ENCODE measurements around the gene NWD2.
"Not testable (repeated sequence)": the region's sequence is repeated elsewhere in the genome, so short reads cannot be mapped to it uniquely, and the experiment has no call there.

The NWD2 gene

DNA sequence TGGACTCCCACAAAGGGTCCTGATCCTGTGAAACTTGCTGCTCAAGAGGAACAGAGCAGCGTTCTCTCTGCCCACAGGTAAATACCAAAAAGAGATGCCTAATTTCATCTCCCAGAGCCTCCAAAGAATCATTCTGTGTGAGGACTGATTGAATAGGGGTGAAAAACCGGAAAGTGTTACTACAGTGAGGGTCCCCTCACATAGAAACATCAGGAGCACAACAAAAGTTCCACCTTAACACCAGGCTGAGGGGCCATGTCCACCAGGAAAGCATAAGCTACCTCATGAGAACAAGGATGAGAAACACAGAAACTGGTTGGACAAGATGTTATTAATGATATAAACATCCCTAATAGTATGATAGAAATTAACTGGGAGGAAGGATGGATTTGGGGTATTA lies 140.9 kb downstream of the NWD2 start:
- Histone ChIP-seq H3K36me3 (ENCODE audit: control insufficient read depth, insufficient read depth, low read length) (no peaks in the 10 kb centered on the region), H3K4me1 (ENCODE audit: control insufficient read depth, insufficient read depth, low read length) (no peaks in the 10 kb centered on the region), H3K9me3 (ENCODE audit: control insufficient read depth, low read length) (no peaks in the 10 kb centered on the region), H3K9ac (ENCODE audit: low read length) (no peak overlapping the region), H3K27me3 (ENCODE audit: control insufficient read depth, insufficient read depth, low read length) (no peaks in the 10 kb centered on the region), H3K4me3 (ENCODE audit: low read length) (no peak overlapping the region)

DNA sequence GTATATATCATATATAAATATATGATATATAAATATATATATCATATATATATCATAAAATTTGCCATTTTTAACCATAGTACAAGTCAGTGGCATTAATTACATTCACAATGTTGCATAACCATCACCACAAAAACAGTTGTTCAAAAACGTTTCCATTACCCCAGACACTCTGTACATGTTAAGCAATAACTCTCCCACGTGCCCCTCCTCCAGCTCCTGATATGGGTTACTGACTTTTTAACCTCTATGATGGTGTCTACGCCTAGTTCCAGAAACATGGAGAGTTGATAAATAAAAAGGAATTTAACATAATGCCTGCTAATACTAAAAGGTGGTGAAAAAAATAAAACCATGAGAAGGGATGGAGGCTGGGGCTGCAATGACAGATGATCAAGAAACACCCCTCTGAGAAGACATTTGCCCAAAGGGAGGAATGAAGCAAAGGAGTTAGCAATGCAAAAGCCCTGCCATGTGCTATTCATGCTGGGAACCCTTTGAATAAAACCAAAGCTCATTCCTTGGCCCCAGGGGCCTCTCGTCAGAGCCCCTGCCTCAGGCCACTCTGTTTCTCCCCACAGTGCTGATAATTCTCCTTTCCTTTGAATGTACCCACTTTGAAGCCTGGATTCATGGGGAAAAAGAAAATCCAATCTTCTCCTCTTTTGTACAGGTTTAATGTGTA lies 144.3 kb downstream of the NWD2 start:
- peaks cover 5% of the 10 kb centered on the region for H3K4me1 ChIP-seq (ENCODE audit: control insufficient read depth, insufficient read depth, low read length)

DNA sequence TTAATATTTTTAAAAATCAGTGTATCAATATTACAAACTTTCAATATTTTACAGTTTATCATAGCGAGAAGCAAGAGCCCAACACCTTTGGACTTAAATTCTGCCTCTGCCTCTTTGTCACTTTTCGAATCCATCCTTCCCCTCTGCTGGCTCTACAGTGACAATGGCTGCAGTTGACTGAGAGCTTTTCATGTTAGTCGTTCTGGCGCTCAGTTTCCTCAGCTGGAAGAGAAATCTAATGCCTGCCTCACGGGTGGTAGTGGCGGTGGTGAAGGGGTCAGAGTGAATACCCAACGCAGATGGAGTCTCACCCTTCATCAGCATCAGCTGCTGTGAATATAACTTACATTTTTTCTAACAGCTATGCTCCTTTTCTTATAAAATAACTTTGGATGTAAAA lies 144.8 kb downstream of the NWD2 start:
- Histone ChIP-seq H3K4me1 (ENCODE audit: control insufficient read depth, insufficient read depth, low read length) (peaks cover 5% of the 10 kb centered on the region), H3K9ac (ENCODE audit: low read length) (no peak overlapping the region), H3K36me3 (ENCODE audit: control insufficient read depth, insufficient read depth, low read length) (no peaks in the 10 kb centered on the region), H3K9me3 (ENCODE audit: control insufficient read depth, low read length) (no peaks in the 10 kb centered on the region), H3K27me3 (ENCODE audit: control insufficient read depth, insufficient read depth, low read length) (no peaks in the 10 kb centered on the region), H3K4me3 (ENCODE audit: low read length) (no peak overlapping the region)

More for the DNA sequence above, 144.3 kb downstream of the NWD2 start:
- Histone ChIP-seq H3K4me3 (ENCODE audit: low read length) (no peak overlapping the region), H3K9ac (ENCODE audit: low read length) (no peak overlapping the region), H3K9me3 (ENCODE audit: control insufficient read depth, low read length) (no peaks in the 10 kb centered on the region), H3K27me3 (ENCODE audit: control insufficient read depth, insufficient read depth, low read length) (no peaks in the 10 kb centered on the region), H3K36me3 (ENCODE audit: control insufficient read depth, insufficient read depth, low read length) (no peaks in the 10 kb centered on the region)

DNA sequence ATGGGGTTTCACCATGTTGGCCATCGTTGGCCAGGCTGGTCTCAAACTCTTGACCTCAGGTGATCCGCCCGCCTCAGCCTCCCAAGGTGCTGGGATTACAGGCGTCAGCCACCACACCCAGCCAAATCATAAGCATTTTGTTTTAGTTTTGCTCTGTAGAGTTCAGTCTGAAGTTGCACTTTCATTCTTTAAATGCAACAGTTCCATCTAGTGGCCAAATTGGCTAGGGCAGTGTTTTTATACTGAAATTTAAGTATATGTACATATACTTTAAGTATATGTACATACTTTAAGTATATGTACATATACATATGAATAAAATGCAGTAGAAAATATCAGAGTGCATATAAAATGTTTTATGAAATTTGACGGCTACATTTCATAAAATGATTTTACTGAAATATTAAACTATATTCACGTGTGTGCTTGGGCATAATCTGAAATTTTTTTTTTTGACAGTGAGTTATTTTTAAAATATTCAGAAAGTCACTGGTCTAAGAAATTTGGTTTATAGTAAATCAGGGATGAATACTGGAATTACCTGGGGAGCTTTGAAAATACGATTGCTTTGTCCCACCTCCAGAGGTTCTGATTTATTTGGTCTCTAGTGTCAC lies 145.5 kb downstream of the NWD2 start:
- H3K36me3 ChIP-seq (ENCODE audit: control insufficient read depth, insufficient read depth, low read length): no peaks in the 10 kb centered on the region
- no peaks in the 10 kb centered on the region for H3K9me3 ChIP-seq (ENCODE audit: control insufficient read depth, low read length)
- peaks cover 5% of the 10 kb centered on the region for H3K4me1 ChIP-seq (ENCODE audit: control insufficient read depth, insufficient read depth, low read length)
- H3K9ac ChIP-seq (ENCODE audit: low read length): no peak overlapping the region
- H3K27me3 ChIP-seq (ENCODE audit: control insufficient read depth, insufficient read depth, low read length): no peaks in the 10 kb centered on the region
- no peak overlapping the region for H3K4me3 ChIP-seq (ENCODE audit: low read length)

DNA sequence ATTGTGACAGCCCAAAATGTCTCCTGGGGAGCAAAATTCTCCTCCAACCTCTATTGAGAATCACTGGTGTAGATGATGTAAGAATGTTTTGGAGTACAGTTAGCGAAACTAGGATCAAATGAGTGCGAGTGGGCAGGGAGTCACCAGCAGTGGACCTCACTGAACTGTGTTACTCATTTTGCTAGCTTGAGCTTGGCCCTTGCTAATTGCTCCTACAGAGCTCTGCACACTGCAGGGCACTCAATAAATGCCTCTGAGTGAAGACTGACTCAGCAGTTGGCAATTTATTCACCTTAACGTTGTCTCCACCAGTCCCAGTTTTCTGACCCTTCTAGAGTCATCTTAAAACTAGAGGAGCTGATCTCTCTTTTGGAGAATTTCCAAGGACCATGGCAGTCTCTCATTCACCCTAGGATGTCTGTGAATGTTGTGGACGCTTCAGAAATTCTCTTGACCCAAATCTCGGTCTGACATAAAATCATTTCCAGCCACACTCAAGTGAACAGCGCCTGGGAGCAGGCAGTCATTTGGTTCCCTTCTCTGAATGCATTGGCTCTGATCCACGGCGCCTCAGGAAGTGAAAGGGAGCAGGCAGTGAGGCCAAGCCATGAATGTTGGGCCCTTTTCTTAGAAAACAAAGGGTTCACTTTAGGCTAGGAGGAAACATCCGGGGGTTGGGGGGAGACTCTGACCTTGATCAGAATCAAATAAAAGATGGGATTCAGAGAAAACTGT lies 148.1 kb downstream of the NWD2 start:
- H3K4me1 ChIP-seq (ENCODE audit: control insufficient read depth, insufficient read depth, low read length): peaks cover 5% of the 10 kb centered on the region
- no peak overlapping the region for H3K4me3 ChIP-seq (ENCODE audit: low read length)
- H3K9me3 ChIP-seq (ENCODE audit: control insufficient read depth, low read length): no peaks in the 10 kb centered on the region
- no peak overlapping the region for H3K9ac ChIP-seq (ENCODE audit: low read length)
- no peaks in the 10 kb centered on the region for H3K27me3 ChIP-seq (ENCODE audit: control insufficient read depth, insufficient read depth, low read length)
- H3K36me3 ChIP-seq (ENCODE audit: control insufficient read depth, insufficient read depth, low read length): no peaks in the 10 kb centered on the region

DNA sequence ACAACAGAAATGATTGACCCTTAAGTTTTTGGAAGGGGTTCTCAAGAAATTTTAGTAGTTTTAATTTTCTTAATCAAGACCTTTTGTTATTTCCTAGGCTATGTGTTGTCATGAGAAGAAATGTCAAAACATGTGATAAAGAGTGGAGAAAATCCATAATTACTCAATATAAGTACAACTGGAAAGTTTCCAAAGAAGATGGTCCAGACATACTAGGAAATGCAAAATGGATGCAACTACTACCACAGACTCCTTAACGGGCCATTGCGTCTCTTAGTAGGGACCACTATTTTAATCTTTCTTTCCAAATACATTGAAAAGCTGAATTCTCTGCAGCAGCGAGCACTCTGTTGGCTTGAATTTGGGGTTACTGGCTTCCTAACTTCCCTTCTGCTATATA lies 148.8 kb downstream of the NWD2 start:
- H3K9ac ChIP-seq (ENCODE audit: low read length): no peak overlapping the region
- peaks cover 5% of the 10 kb centered on the region for H3K4me1 ChIP-seq (ENCODE audit: control insufficient read depth, insufficient read depth, low read length)

DNA sequence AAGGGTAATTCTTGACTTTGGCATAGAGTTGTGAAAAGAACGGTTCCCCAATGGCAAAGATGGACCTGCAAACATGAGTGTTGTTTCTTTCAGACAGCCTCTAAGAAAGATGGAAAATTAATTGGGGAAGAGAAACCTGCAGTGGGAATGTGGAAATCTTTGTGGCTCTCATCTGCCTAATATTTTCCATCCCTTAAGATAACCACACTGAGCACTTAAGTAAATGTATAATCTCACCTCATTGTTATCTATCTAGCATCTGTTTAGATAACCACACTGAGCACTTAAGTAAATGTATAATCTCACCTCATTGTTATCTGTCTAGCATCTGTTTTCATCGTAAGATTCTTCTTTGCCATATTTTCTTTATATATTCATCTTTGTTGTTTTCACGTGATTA lies 149.3 kb downstream of the NWD2 start:
- Histone ChIP-seq H3K9ac (ENCODE audit: low read length) (no peak overlapping the region), H3K4me1 (ENCODE audit: control insufficient read depth, insufficient read depth, low read length) (peaks cover 5% of the 10 kb centered on the region), H3K9me3 (ENCODE audit: control insufficient read depth, low read length) (no peaks in the 10 kb centered on the region), H3K36me3 (ENCODE audit: control insufficient read depth, insufficient read depth, low read length) (no peaks in the 10 kb centered on the region), H3K27me3 (ENCODE audit: control insufficient read depth, insufficient read depth, low read length) (no peaks in the 10 kb centered on the region), H3K4me3 (ENCODE audit: low read length) (no peak overlapping the region)

More for the DNA sequence above, 148.8 kb downstream of the NWD2 start:
- Histone ChIP-seq H3K9me3 (ENCODE audit: control insufficient read depth, low read length) (no peaks in the 10 kb centered on the region), H3K27me3 (ENCODE audit: control insufficient read depth, insufficient read depth, low read length) (no peaks in the 10 kb centered on the region), H3K4me3 (ENCODE audit: low read length) (no peak overlapping the region), H3K36me3 (ENCODE audit: control insufficient read depth, insufficient read depth, low read length) (no peaks in the 10 kb centered on the region)

DNA sequence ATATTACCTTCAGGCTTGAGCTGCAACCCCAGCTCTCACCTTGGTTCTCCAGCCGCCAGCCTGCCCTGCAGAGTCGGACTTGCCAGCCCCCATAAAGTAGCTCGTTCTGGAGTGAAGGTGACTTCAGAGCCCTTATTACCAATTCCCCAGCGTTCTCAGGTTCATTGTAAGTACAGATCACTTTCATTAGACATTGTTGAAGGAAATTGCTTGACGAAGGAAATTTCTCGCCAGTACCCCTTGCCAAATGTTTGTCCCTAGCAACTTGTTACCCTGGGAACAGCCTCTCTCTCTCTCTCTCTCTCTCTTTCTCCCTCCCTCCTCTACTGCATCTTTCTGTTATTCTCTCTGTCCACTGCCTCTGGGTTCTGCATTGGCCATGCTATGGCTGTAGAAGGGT lies 153.0 kb downstream of the NWD2 start:
- no peaks in the 10 kb centered on the region for H3K36me3 ChIP-seq (ENCODE audit: control insufficient read depth, insufficient read depth, low read length)
- H3K4me1 ChIP-seq (ENCODE audit: control insufficient read depth, insufficient read depth, low read length): peaks cover 5% of the 10 kb centered on the region
- no peaks in the 10 kb centered on the region for H3K27me3 ChIP-seq (ENCODE audit: control insufficient read depth, insufficient read depth, low read length)
- no peak overlapping the region for H3K4me3 ChIP-seq (ENCODE audit: low read length)
- H3K9me3 ChIP-seq (ENCODE audit: control insufficient read depth, low read length): no peaks in the 10 kb centered on the region
- no peak overlapping the region for H3K9ac ChIP-seq (ENCODE audit: low read length)

DNA sequence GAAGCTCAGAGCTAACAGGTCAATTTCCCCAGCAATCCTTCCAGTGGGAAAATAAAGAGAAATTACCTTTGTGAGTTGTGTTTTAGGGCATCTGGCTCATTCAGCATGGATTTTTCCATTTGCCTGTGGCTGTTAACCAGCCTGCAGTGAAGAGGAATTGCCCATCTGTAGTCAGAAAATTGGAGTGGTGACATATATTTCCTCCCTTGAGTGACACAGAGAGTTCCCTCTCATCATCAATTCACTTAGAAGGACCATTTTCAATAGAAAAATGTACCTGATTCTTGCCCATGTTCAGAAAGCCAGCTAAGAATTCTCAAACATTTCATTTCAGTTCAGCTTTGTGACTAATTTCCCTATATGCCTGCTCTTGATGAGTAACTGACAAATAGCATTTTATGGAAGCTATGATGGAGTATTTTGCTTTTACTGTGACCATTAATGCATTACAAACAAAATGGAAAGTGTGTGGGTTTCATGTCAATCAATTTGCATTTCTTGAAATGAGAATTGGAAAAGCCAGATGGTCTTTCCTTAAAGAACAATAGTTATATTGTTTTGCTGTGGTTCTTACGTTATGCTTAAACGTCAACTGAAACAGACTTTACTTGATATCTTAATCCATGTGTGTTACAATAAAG lies 155.8 kb downstream of the NWD2 start:
- no peak overlapping the region for H3K4me3 ChIP-seq (ENCODE audit: low read length)
- no peaks in the 10 kb centered on the region for H3K27me3 ChIP-seq (ENCODE audit: control insufficient read depth, insufficient read depth, low read length)
- no peaks in the 10 kb centered on the region for H3K4me1 ChIP-seq (ENCODE audit: control insufficient read depth, insufficient read depth, low read length)
- H3K9me3 ChIP-seq (ENCODE audit: control insufficient read depth, low read length): no peaks in the 10 kb centered on the region
- no peak overlapping the region for H3K9ac ChIP-seq (ENCODE audit: low read length)
- H3K36me3 ChIP-seq (ENCODE audit: control insufficient read depth, insufficient read depth, low read length): no peaks in the 10 kb centered on the region

DNA sequence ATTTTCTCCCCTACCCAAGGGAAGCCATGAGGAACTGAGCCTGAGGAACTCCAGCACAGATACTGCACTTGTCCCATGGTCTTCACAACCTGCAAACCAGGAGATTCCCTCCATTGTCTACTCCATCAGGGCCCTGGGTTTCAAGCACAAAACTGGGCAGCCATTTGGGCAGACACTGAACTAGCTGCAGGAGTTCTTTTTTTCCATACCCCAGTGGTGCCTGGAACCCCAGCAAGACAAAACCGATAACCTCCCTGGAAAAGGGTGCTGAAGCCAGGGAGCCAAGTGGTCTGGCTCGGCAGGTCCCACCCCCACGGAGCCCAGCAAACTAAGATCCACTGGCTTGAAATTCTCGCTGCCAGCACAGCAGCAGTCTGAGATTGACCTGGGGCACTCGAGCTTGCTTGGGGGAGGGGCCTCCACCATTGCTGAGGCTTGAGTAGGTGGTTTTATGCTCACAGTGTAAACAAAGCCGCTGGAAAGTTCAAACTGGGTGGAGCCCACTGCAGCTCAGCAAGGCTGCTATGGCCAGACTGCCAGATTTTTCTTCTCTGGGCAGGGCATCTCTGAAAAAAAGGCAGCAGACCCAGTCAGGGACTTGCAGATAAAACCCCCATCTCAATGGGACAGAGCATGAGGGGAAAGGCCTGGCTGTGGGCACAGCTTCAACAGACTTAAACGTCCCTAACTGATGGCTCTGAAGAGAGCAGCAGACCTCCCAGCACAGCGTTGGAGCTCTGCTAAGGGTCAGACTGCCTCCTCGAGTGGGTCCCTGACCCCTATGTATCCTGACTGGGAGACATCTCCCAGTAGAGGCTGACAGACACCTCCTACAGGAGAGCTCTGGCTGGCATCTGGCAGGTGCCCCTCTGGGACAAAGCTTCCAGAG lies 163.6 kb downstream of the NWD2 start:
- H3K9ac ChIP-seq (ENCODE audit: low read length); H3K27me3 ChIP-seq (ENCODE audit: control insufficient read depth, insufficient read depth, low read length): not testable (repeated sequence)

DNA sequence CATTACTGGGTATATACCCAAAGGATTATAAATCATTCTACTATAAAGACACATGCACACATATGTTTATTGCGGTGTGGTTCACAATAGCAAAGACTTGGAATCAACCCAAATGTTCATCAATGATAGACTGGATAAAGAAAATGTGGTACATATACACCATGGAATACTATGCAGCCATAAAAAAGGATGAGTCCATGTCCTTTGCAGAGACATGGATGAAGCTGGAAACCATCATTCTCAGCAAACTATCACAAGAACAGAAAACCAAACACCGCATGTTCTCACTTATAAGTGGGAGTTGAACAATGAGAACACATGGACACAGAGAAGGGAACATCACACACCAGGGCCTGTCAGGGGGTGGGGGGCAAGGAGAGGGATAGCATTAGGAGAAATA lies 169.1 kb downstream of the NWD2 start:
- not testable (repeated sequence) for H3K4me1 ChIP-seq (ENCODE audit: control insufficient read depth, insufficient read depth, low read length); H3K27me3 ChIP-seq (ENCODE audit: control insufficient read depth, insufficient read depth, low read length)

More for the DNA sequence above, 163.6 kb downstream of the NWD2 start:
- not testable (repeated sequence) for H3K4me3 ChIP-seq (ENCODE audit: low read length); H3K9me3 ChIP-seq (ENCODE audit: control insufficient read depth, low read length); H3K36me3 ChIP-seq (ENCODE audit: control insufficient read depth, insufficient read depth, low read length)
- peaks cover 12% of the 10 kb centered on the region for H3K4me1 ChIP-seq (ENCODE audit: control insufficient read depth, insufficient read depth, low read length)

More for the DNA sequence above, 169.1 kb downstream of the NWD2 start:
- not testable (repeated sequence) for H3K36me3 ChIP-seq (ENCODE audit: control insufficient read depth, insufficient read depth, low read length); H3K4me3 ChIP-seq (ENCODE audit: low read length); H3K9me3 ChIP-seq (ENCODE audit: control insufficient read depth, low read length); H3K9ac ChIP-seq (ENCODE audit: low read length)
